Ammon's horn (tissue), 1 donor: ENCODE measurements around the gene MTHFD2L.
"Not testable (repeated sequence)": the region's sequence is repeated elsewhere in the genome, so short reads cannot be mapped to it uniquely, and the experiment has no call there.

Experiments used
- DNase-seq: peaks from one replicate; pipeline ENCODE4 v3.0.0-alpha.2; 2016; ENCODE audit warnings: low spot score

Gene MTHFD2L

GRCh38 chr4:74335341-74336021 is 177.6 kb downstream of the MTHFD2L start:
- no peak for DNase-seq

DNA sequence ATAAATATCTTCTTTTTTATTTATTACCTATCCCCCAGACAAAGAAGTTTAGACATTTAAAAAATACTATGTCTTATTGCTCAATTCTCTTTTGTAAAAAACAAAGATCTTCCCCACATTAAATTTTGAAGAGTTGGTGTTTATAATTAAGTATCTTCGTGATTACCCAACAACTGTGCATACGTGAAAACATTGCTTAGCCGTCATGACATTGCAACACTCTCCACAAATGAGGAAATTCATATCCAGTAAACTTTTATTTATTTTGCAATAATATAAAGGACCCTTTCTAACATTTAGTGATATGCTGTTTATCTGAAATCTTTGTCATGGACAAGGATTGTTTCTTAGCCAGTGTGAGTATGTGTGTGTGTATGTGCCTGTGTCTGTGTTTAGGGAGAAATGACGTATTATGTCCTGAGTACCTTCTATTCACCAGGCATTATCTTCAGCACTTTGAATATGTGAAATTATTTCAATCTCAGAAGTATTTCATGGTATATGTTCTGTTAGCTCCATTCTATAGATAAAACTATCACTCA is 180.9 kb downstream of the MTHFD2L start:
- no peak for DNase-seq

- DNase-seq, result no peak
Measured at GRCh38 chr4:74339501-74339900, 181.6 kb downstream of the MTHFD2L start.

- not testable (repeated sequence) for DNase-seq
Measured at GRCh38 chr4:74340421-74340820, 182.5 kb downstream of the MTHFD2L start.

DNA sequence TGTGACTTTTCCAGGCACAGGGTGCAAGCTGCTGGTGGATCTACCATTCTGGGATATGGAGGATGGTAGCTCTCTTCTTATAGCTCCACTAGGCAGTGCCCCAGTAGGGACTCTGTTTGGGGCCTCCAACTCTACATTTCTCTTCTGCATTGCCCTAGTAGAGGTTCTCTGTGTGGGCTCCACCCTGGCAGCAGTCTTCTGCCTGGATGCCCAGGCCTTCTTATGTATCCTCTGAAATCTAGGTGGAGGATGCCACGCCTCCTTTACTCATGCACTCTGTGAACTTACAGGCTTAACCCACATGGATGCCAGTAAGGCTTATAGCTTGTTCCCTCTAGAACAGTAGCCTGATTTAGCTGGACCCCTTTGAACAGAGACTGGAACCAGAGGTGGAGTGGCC is 186.1 kb downstream of the MTHFD2L start:
- DNase-seq, result no peak
